Liver (tissue), 9 donors: ENCODE results near the gene PLD3. TPM values are rescaled to one million over a fixed set of nuclear protein-coding genes. Genes with fewer than 3 reads are reported as not detected.

Source experiments
- DNase-seq: peaks from one replicate; pipeline ENCODE4 v3.0.0-alpha.2; 2017; ENCODE audit warnings: low spot score
- H3K27ac ChIP-seq, 2 donors: one replicate each; pipeline ENCODE4 v1.7.0; 2013; ENCODE audit warnings: inconsistent platforms in 2 of 2, low read length in 2 of 2, control low read depth in 1 of 2, low read depth in 1 of 2, mild to moderate bottlenecking in 1 of 2
- H3K27me3 ChIP-seq, 4 donors: one replicate each; pipeline versions ENCODE4 v1.6.1 to v1.7.0; 2013; ENCODE audit warnings: low read length in 3 of 4, inconsistent platforms in 1 of 4, mild to moderate bottlenecking in 1 of 4, moderate library complexity in 1 of 4; ENCODE audit not compliant: control insufficient read depth in 4 of 4, insufficient read depth in 4 of 4
- H3K36me3 ChIP-seq, 4 donors: one replicate each; pipeline versions ENCODE4 v1.6.1 to v1.7.0; 2013; ENCODE audit warnings: low read length in 3 of 4, mild to moderate bottlenecking in 3 of 4, low read depth in 1 of 4, moderate library complexity in 1 of 4; ENCODE audit not compliant: control insufficient read depth in 4 of 4, insufficient read depth in 3 of 4
- H3K4me1 ChIP-seq, 4 donors: one replicate each; pipeline versions ENCODE4 v1.6.1 to v1.7.0; 2013; ENCODE audit warnings: low read length in 3 of 4, mild to moderate bottlenecking in 3 of 4, moderate library complexity in 1 of 4; ENCODE audit not compliant: control insufficient read depth in 4 of 4, insufficient read depth in 4 of 4
- H3K4me3 ChIP-seq, 3 donors: one replicate each; pipeline versions ENCODE4 v1.6.1 to v1.7.0; 2013; ENCODE audit warnings: low read length in 3 of 3, control low read depth in 1 of 3, low read depth in 1 of 3, mild to moderate bottlenecking in 1 of 3
- H3K9ac ChIP-seq, 2 donors: one replicate each; pipeline ENCODE4 v1.7.0; 2013; ENCODE audit warnings: low read length in 2 of 2, mild to moderate bottlenecking in 2 of 2, moderate library complexity in 2 of 2, control low read depth in 1 of 2, low read depth in 1 of 2
- H3K9me3 ChIP-seq, 4 donors: one replicate each; pipeline versions ENCODE4 v1.6.1 to v1.7.0; 2013; ENCODE audit warnings: low read length in 3 of 4; ENCODE audit not compliant: control insufficient read depth in 4 of 4
- ATF3 ChIP-seq: IDR thresholded peaks from 2 replicates; pipeline ENCODE4 v1.6.1; 2016; ENCODE audit warnings: antibody characterized with exemption
- CTCF ChIP-seq: fragments of 150-350 bp; IDR thresholded peaks from 2 replicates; pipeline ENCODE4 v1.5.1; 2017; ENCODE audit warnings: improper control_type of control experiment, low read depth, low read length; ENCODE audit not compliant: missing input control
- EGR1 ChIP-seq, 2 donors: IDR thresholded peaks; 2 replicates each; pipeline ENCODE4 v1.6.1; 2016 to 2018; ENCODE audit warnings: antibody characterized with exemption in 2 of 2, low read depth in 2 of 2
- FOXA1 ChIP-seq: IDR thresholded peaks from 2 replicates; pipeline ENCODE4 v1.6.1; 2016; ENCODE audit warnings: antibody characterized with exemption
- FOXA2 ChIP-seq: IDR thresholded peaks from 2 replicates; pipeline ENCODE4 v1.6.1; 2016; ENCODE audit warnings: antibody characterized with exemption
- GABPA ChIP-seq, 2 donors: IDR thresholded peaks in 1 of 2; conservative IDR thresholded peaks in 1 of 2; 2 replicates each; pipeline ENCODE4 v1.6.1; 2016; ENCODE audit warnings: antibody characterized with exemption in 2 of 2, mild to moderate bottlenecking in 1 of 2, moderate library complexity in 1 of 2
- HNF4A ChIP-seq, 2 donors: conservative IDR thresholded peaks; 2 replicates each; pipeline ENCODE4 v1.6.1; 2016; ENCODE audit warnings: antibody characterized with exemption in 2 of 2, mild to moderate bottlenecking in 2 of 2
- HNF4G ChIP-seq: IDR thresholded peaks from 2 replicates; pipeline ENCODE4 v1.6.1; 2016; ENCODE audit warnings: antibody characterized with exemption
- JUND ChIP-seq, 2 donors: IDR thresholded peaks; 2 replicates each; pipeline ENCODE4 v1.6.1; 2016; ENCODE audit warnings: antibody characterized with exemption in 2 of 2
- NR2F2 ChIP-seq: IDR thresholded peaks from 2 replicates; pipeline ENCODE4 v1.6.1; 2016; ENCODE audit warnings: antibody characterized with exemption
- RAD21 ChIP-seq, 2 donors: IDR thresholded peaks; 2 replicates each; pipeline ENCODE4 v1.6.1; 2016; ENCODE audit warnings: antibody characterized with exemption in 2 of 2, mild to moderate bottlenecking in 2 of 2
- RXRA ChIP-seq, 2 donors: IDR thresholded peaks; 2 replicates each; pipeline ENCODE4 v1.6.1; 2017 to 2018; ENCODE audit warnings: antibody characterized with exemption in 2 of 2, mild to moderate bottlenecking in 1 of 2
- SP1 ChIP-seq: IDR thresholded peaks from 2 replicates; pipeline ENCODE4 v1.6.1; 2018; ENCODE audit warnings: antibody characterized with exemption, mild to moderate bottlenecking
- TAF1 ChIP-seq: conservative IDR thresholded peaks from 2 replicates; pipeline ENCODE4 v1.6.1; 2016; ENCODE audit warnings: antibody characterized with exemption, mild to moderate bottlenecking
- YY1 ChIP-seq: IDR thresholded peaks from 2 replicates; pipeline ENCODE4 v1.6.1; 2016; ENCODE audit warnings: antibody characterized with exemption, mild to moderate bottlenecking
- WGBS: extraction: QIAGEN DNeasy Blood & Tissue Kit; methylation state at CpG from one replicate; pipeline ENCODE4 v1.1.7; 2013; 5-methylcytosine and 5-hydroxymethylcytosine counted together
- polyA plus RNA-seq, 2 donors: library from polyadenylated mRNA; stranded (reverse) in 1 of 2; unstranded in 1 of 2; fragments of 200-250 nt in 1 of 2; fragments of >200 nt in 1 of 2; fragmentation: Nextera tagmentation in 1 of 2; extraction: Ambion mirVana in 1 of 2; gene quantifications; one replicate each; pipeline versions ENCODE4 v1.2.1 to v1.2.3, GENCODE V29; 2013 to 2015
- total RNA-seq, 2 donors: library from RNA; depleted of rRNA; stranded (reverse); fragments of >200 nt; gene quantifications; one replicate each; pipeline ENCODE4 v1.2.3, GENCODE V29; 2014
- TF ChIP-seq, protein P1 (sequence below): IDR thresholded peaks from 2 replicates; pipeline ENCODE4 v1.6.1; 2016; ENCODE audit warnings: antibody characterized with exemption
- TF ChIP-seq, protein P2 (sequence below): IDR thresholded peaks from 2 replicates; pipeline ENCODE4 v1.6.1; 2016; ENCODE audit warnings: antibody characterized with exemption
- TF ChIP-seq, protein P3 (sequence below): IDR thresholded peaks from 2 replicates; pipeline ENCODE4 v1.6.1; 2016; ENCODE audit warnings: antibody characterized with exemption, mild to moderate bottlenecking
- donor health status: healthy.
- donor health status: healthy.
- donor health status: healthy.
- donor health status: healthy.
- donor health status: healthy.

Gene PLD3
- total and polyA plus RNA-seq, 4 donors, result 56.0 to 125 (median 105) TPM

- Histone ChIP-seq H3K36me3 (no peaks in the 10 kb centered on the region), H3K9me3 (no peaks in the 10 kb centered on the region), H3K27ac (no peak overlapping the region), H3K9ac (no peak overlapping the region), H3K27me3 (no peaks in the 10 kb centered on the region), H3K4me1 (peaks cover 4 to 7% (median 6%) of the 10 kb centered on the region in 4 donors), H3K4me3 (no peak overlapping the region)
- WGBS, result 63% methylated on average over 3 of the region's 3 CpGs
- TF ChIP-seq HNF4A (conservative IDR thresholded peaks at IDR 0.05) (no peak), HNF4G (no peak), EGR1 (IDR thresholded peaks at IDR 0.05; ENCODE audit: low read depth in 2 of 2) (no peak), RXRA (IDR thresholded peaks at IDR 0.05) (no peak), SP1 (no peak), CTCF (no peak), GABPA (IDR thresholded peaks at IDR 0.05 in 1 of 2, conservative IDR thresholded peaks at IDR 0.05 in 1 of 2) (no peak), TAF1 (no peak), YY1 (no peak)
- DNase-seq, result no peak
Measured at GRCh38 chr19:40400559-40400958, 52.1 kb downstream of the PLD3 start.

DNA sequence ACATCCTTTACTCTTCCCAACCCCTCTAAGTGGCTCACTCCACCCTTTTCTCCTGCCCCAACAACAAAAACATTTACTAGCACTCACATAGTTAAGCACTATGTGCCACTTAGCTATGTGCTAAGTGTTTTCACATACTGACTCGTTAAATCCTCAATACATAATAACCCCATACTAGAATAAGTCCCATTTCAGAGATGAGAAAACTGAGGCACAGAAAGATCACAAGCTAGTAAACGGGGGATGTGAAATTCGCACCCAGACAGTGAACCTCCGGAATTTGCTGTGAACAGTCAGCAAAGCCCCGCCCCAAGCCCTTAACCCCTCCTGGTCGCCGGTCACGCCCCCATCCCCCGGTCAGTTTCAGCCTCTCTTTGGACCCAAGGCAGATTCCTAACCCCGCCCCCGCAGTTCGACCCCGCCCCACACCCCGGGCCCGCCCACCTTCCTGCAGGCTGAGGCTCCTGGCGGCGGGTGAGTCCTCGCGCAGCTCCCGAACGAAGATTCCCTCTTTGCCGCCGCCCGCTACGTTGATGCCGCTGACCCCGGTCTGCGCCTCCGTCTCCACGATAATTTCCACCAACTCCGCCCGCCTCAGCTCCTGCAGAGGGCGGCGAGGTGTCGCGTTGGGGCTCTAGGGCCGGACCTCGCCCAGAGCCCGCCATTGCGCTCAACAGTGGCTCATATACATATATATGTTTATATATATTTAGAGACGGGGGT is 54.9 kb downstream of the PLD3 start:
- WGBS, result under 1% methylated on average over 41 of the region's 41 CpGs
- peak; percentile 93 for DNase-seq
- no peaks in the 10 kb centered on the region for H3K27me3 ChIP-seq
- TF ChIP-seq GABPA (IDR thresholded peaks at IDR 0.05 in 1 of 2, conservative IDR thresholded peaks at IDR 0.05 in 1 of 2) (no peak), RXRA (IDR thresholded peaks at IDR 0.05) (peak in 1 of 2 donors; percentile 30), HNF4A (conservative IDR thresholded peaks at IDR 0.05) (peak; percentile 29 to 48), JUND (IDR thresholded peaks at IDR 0.05) (no peak), RAD21 (IDR thresholded peaks at IDR 0.05) (no peak), YY1 (peak; percentile 42), FOXA1 (no peak), NR2F2 (no peak), EGR1 (IDR thresholded peaks at IDR 0.05; ENCODE audit: low read depth in 2 of 2) (peak in 1 of 2 donors; percentile 66), ATF3 (no peak), FOXA2 (no peak), CTCF (no peak), TAF1 (no peak), HNF4G (no peak), SP1 (peak; percentile 36)
- TF ChIP-seq, protein P1, sequence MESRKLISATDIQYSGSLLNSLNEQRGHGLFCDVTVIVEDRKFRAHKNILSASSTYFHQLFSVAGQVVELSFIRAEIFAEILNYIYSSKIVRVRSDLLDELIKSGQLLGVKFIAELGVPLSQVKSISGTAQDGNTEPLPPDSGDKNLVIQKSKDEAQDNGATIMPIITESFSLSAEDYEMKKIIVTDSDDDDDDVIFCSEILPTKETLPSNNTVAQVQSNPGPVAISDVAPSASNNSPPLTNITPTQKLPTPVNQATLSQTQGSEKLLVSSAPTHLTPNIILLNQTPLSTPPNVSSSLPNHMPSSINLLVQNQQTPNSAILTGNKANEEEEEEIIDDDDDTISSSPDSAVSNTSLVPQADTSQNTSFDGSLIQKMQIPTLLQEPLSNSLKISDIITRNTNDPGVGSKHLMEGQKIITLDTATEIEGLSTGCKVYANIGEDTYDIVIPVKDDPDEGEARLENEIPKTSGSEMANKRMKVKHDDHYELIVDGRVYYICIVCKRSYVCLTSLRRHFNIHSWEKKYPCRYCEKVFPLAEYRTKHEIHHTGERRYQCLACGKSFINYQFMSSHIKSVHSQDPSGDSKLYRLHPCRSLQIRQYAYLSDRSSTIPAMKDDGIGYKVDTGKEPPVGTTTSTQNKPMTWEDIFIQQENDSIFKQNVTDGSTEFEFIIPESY, result no peak
- TF ChIP-seq, protein P2, sequence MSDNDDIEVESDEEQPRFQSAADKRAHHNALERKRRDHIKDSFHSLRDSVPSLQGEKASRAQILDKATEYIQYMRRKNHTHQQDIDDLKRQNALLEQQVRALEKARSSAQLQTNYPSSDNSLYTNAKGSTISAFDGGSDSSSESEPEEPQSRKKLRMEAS, result no peak
- TF ChIP-seq, protein P3, sequence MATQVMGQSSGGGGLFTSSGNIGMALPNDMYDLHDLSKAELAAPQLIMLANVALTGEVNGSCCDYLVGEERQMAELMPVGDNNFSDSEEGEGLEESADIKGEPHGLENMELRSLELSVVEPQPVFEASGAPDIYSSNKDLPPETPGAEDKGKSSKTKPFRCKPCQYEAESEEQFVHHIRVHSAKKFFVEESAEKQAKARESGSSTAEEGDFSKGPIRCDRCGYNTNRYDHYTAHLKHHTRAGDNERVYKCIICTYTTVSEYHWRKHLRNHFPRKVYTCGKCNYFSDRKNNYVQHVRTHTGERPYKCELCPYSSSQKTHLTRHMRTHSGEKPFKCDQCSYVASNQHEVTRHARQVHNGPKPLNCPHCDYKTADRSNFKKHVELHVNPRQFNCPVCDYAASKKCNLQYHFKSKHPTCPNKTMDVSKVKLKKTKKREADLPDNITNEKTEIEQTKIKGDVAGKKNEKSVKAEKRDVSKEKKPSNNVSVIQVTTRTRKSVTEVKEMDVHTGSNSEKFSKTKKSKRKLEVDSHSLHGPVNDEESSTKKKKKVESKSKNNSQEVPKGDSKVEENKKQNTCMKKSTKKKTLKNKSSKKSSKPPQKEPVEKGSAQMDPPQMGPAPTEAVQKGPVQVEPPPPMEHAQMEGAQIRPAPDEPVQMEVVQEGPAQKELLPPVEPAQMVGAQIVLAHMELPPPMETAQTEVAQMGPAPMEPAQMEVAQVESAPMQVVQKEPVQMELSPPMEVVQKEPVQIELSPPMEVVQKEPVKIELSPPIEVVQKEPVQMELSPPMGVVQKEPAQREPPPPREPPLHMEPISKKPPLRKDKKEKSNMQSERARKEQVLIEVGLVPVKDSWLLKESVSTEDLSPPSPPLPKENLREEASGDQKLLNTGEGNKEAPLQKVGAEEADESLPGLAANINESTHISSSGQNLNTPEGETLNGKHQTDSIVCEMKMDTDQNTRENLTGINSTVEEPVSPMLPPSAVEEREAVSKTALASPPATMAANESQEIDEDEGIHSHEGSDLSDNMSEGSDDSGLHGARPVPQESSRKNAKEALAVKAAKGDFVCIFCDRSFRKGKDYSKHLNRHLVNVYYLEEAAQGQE, result peak; percentile 1
- peak overlapping the region; percentile 67 to 68 for H3K27ac ChIP-seq
- H3K4me3 ChIP-seq, result peak overlapping the region; percentile 57 to 71 (median 63)
- H3K9me3 ChIP-seq, result no peaks in the 10 kb centered on the region
- H3K9ac ChIP-seq, result peak overlapping the region in 1 of 2 donors; percentile 16
- H3K36me3 ChIP-seq, result no peaks in the 10 kb centered on the region
- H3K4me1 ChIP-seq, result peaks cover 4 to 13% (median 6%) of the 10 kb centered on the region in 4 donors
